GM19035 (cell line): ENCODE measurements around the gene GABRB1.

ENCODE experiments used
- ATAC-seq: cut with Tn5 transposase; IDR thresholded peaks from one replicate; pipeline ENCODE4 v1.9.1; 2021; ENCODE audit not compliant: unreplicated experiment

The GABRB1 gene

GRCh38 chr4:47045261-47045660 lies 13.9 kb downstream of the GABRB1 start:
- ATAC-seq, result no peak

- ATAC-seq, result no peak
Measured at GRCh38 chr4:47049347-47049746, 18.0 kb downstream of the GABRB1 start.

GRCh38 chr4:47050761-47051725 lies 19.7 kb downstream of the GABRB1 start:
- no peak for ATAC-seq

- no peak for ATAC-seq
Measured at GRCh38 chr4:47053485-47053884, 22.1 kb downstream of the GABRB1 start.

GRCh38 chr4:47054130-47054529 lies 22.8 kb downstream of the GABRB1 start:
- no peak for ATAC-seq

GRCh38 chr4:47057991-47058390 lies 26.6 kb downstream of the GABRB1 start:
- ATAC-seq, result no peak

GRCh38 chr4:47060561-47060960 lies 29.2 kb downstream of the GABRB1 start:
- ATAC-seq, result no peak

GRCh38 chr4:47061435-47061834 lies 30.1 kb downstream of the GABRB1 start:
- ATAC-seq, result no peak

- ATAC-seq, result no peak
Measured at GRCh38 chr4:47065051-47065481, 33.7 kb downstream of the GABRB1 start.

- no peak for ATAC-seq
Measured at GRCh38 chr4:47068986-47069385, 37.6 kb downstream of the GABRB1 start.

GRCh38 chr4:47071901-47072341 lies 40.6 kb downstream of the GABRB1 start:
- no peak for ATAC-seq

- no peak for ATAC-seq
Measured at GRCh38 chr4:47073647-47074046, 42.3 kb downstream of the GABRB1 start.

- no peak for ATAC-seq
Measured at GRCh38 chr4:47074816-47075215, 43.4 kb downstream of the GABRB1 start.

- ATAC-seq, result no peak
Measured at GRCh38 chr4:47075262-47075661, 43.9 kb downstream of the GABRB1 start.

- ATAC-seq, result no peak
Measured at GRCh38 chr4:47075919-47076318, 44.6 kb downstream of the GABRB1 start.

- no peak for ATAC-seq
Measured at GRCh38 chr4:47084111-47084510, 52.7 kb downstream of the GABRB1 start.

- ATAC-seq, result no peak
Measured at GRCh38 chr4:47084795-47085194, 53.4 kb downstream of the GABRB1 start.

- ATAC-seq, result no peak
Measured at GRCh38 chr4:47088298-47088697, 56.9 kb downstream of the GABRB1 start.

- no peak for ATAC-seq
Measured at GRCh38 chr4:47095884-47096283, 64.5 kb downstream of the GABRB1 start.

GRCh38 chr4:47101453-47101852 lies 70.1 kb downstream of the GABRB1 start:
- ATAC-seq, result no peak

- no peak for ATAC-seq
Measured at GRCh38 chr4:47104986-47105385, 73.6 kb downstream of the GABRB1 start.

GRCh38 chr4:47106561-47106960 lies 75.2 kb downstream of the GABRB1 start:
- no peak for ATAC-seq

GRCh38 chr4:47109379-47109778 lies 78.0 kb downstream of the GABRB1 start:
- ATAC-seq, result no peak
